Activated T-cell treated with anti-CD3 and anti-CD28 coated beads, Interleukin-2, amount 50 U/mL, for 48 hours (primary cell): ENCODE results near the gene ELMO3.

ENCODE experiments used
- DNase-seq, 2 experiments: peaks; one replicate each; pipeline ENCODE4 v3.0.0-alpha.2; 2020

ELMO3 gene

DNA sequence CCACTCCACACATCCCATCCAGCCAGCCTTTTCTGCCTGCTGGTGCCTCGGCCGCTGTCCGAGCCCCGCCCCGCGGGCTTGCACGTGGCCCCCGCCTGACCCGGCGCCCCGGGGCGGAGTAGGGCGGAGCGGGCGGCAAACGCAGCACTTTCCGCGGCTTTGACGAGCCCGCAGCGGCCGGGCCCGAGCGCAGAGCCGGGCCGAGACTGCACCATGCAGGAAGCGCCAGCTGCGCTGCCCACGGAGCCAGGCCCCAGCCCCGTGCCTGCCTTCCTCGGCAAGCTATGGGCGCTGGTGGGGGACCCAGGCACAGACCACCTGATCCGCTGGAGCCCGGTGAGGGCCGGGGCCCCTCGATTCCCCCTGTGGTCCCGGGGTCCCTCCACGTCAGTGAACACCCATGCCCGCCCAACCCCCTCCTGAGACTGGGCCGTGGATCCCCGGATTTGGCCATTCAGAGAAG is 34.3 kb upstream of the ELMO3 start, which contains the start of gene HSF4:
Gene HSF4 (plus strand): TSS at position 147 of the 463 bp plus-strand sequence. CDS start 67 bp downstream, at position 214.
- DNase-seq = no peak

DNA sequence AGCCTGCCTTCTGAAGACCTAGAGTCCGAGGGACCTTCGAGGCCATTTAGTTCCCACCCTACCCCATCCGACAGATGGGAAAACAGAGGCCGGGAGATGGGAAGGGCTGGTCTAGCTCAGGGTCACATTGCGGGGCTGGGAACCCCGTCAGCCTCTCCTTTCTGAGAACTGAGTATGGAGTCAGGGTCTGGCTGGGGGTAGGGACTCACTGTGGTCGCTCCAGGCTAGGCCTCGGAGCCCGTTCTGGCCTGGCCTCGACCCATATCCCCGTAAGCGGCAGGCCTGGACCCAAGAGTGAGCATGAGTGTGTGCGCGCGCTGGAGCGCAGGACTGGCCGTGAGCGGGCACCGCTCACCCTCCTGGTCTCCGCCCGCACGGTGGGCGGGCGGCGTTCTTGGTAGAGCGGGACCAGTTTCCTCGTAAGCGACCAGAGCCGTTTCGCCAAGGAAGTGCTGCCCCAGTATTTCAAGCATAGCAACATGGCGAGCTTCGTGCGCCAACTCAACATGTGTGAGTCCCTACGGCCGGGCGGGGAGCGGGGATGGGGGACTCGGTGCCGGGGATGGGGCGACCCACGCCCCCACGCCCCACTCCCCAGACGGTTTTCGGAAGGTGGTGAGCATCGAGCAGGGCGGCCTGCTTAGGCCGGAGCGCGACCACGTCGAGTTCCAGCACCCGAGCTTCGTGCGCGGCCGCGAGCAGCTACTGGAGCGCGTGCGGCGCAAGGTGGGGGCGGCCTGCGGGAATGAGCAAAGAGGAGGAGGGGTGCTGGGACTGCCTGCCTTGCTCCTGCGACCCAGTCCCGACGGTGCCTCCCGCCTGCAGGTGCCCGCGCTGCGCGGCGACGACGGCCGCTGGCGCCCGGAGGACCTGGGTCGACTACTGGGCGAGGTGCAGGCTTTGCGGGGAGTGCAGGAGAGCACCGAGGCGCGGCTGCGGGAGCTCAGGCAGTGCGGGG is 33.5 kb upstream of the ELMO3 start:
- no peak for DNase-seq

DNA sequence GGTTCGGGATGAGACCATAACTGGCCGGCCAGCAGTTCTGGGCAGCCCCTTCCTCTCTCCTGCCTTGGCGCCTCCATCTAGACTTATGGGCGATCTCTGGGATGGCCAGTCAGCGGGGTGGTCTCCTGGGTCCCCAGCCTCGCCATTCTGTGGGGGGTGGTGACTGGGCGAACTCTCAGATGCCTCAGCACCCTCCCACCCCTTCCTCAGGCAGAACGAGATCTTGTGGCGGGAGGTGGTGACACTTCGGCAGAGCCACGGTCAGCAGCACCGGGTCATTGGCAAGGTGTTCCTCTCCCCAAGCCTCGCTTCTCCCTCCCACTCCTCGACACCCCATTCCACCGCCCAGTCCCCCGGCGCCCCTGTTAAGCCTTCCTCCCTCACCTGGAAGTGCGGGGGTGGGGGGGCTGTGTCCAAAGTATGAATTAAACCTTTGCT is 32.8 kb upstream of the ELMO3 start:
- DNase-seq = no peak

- DNase-seq = no peak
Observed at GRCh38 chr16:67166598-67167168, 32.2 kb upstream of the ELMO3 start.

GRCh38 chr16:67167588-67167987 is 31.3 kb upstream of the ELMO3 start:
- DNase-seq = no peak

DNA sequence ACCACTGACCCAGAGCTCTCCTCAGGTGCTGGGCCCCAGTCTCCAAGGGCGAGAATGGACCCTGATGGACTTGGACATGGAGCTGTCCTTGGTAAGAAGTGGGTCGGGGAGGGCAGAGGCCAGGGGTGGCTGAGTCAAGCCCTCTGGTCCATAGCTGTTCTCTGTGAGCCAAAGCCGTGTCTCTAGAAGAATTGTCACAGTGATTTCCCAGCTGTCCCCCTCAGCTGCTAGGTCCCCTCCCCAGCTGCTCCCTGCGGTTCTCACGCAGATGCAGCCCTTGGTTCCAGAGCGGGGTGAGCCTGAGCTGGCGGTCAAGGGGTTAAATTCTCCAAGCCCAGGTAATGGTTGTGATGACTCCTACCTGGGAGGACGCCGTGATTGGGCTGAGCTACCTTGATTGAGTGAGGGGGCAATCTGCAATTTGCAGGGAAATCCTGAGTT is 29.9 kb upstream of the ELMO3 start:
- no peak for DNase-seq

GRCh38 chr16:67169642-67170167 is 29.2 kb upstream of the ELMO3 start:
- peak; percentile 64 to 66 for DNase-seq

DNA sequence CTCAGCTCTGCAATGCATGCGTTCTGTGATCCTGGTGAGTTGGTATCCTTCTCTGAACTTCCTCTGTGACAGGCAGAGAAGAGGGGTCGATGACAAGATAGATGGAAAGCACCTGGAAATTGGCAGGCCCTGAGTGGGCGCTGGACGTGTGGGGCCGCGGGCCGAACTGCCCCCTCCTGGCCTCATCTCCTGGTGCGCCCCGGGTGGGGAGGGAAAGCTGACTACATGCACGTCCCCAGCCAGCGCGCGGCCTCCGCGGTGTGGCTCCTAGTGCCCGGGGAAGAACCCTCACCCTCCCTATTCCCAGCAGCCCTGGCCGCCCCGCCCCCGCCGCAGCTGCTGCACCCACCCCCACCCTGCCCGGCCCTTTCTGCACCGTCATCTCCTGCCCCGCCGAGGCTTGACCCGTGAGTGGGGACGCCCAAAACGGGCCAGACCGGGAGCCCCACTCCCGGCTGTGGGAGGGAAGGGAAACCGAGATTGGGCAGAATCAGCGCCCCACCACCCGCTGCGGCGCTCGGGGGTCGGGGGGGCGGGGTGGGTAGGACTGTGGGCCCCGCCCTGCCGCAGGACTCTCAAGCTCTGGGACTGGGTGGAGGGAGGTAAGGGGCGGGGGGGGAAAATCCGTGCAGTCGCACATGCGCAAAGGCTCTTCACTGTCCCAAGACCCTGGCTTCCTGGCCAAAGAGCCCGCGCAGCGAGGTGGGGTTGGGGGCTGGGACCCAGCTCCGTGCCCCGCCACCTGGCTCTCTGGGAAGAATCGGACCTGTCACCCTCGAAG is 28.6 kb upstream of the ELMO3 start, which contains the start of gene NOL3:
Gene NOL3 (plus strand): TSS at position 371 of the 781 bp plus-strand sequence.
- DNase-seq = peak; percentile 71 to 80

- no peak for DNase-seq
Observed at GRCh38 chr16:67170949-67171649, 27.8 kb upstream of the ELMO3 start.

GRCh38 chr16:67173323-67173722 is 25.6 kb upstream of the ELMO3 start:
- DNase-seq = no peak

DNA sequence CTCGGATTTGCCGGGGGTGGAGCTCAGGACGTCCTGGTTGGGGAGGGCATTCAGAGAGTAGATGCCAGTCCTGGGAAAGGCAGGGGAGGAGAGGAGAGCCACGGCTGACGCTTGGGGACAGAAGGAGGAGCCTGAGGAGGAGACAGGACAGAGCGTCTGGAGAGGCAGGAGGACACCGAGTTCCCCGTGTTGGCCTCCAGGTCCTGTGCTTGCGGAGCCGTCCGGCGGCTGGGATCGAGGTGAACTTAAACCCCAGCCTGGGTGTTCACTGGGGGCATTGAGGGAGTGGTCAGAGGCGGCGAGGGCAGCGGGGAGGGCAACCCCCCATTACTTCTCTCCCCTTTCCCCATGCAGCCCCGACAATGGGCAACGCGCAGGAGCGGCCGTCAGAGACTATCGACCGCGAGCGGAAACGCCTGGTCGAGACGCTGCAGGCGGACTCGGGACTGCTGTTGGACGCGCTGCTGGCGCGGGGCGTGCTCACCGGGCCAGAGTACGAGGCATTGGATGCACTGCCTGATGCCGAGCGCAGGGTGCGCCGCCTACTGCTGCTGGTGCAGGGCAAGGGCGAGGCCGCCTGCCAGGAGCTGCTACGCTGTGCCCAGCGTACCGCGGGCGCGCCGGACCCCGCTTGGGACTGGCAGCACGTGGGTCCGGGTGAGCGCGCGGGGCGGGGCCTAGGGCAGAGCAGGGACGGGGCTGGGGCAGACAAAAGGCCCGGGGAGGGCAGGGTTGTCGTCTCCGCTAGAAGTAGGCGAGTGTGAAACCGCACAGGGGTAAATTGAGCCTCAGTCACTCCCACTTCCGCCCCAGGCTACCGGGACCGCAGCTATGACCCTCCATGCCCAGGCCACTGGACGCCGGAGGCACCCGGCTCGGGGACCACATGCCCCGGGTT is 24.9 kb upstream of the ELMO3 start:
- peak; percentile 74 to 78 for DNase-seq

DNA sequence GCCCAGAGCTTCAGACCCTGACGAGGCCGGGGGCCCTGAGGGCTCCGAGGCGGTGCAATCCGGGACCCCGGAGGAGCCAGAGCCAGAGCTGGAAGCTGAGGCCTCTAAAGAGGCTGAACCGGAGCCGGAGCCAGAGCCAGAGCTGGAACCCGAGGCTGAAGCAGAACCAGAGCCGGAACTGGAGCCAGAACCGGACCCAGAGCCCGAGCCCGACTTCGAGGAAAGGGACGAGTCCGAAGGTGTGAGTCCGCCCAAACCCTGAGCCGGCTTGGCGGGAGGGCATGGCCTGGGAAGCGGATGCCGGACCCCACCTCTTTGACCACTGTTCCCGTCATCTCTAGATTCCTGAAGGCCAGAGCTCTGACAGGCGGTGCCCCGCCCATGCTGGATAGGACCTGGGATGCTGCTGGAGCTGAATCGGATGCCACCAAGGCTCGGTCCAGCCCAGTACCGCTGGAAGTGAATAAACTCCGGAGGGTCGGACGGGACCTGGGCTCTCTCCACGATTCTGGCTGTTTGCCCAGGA is 24.2 kb upstream of the ELMO3 start:
- no peak for DNase-seq

DNA sequence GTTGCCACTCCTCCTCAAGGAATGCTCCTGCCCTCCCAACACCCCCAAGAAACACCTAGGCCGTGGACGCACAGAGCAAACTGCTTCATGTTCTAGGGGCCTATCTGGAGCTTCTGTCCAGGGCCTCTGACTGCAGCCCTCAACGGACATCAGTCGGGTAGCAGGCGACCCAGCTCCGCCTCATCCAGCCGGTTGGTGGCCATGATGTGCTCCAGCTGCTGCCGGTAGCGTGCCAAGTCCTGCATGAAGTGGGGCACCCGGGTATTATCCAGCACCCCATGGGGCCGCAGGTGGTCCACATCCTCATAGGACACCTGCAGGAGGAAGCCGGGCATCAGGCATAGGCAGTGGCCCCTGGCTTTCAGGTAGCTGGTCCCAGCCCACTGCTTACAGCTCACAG is 22.3 kb upstream of the ELMO3 start:
- no peak for DNase-seq

DNA sequence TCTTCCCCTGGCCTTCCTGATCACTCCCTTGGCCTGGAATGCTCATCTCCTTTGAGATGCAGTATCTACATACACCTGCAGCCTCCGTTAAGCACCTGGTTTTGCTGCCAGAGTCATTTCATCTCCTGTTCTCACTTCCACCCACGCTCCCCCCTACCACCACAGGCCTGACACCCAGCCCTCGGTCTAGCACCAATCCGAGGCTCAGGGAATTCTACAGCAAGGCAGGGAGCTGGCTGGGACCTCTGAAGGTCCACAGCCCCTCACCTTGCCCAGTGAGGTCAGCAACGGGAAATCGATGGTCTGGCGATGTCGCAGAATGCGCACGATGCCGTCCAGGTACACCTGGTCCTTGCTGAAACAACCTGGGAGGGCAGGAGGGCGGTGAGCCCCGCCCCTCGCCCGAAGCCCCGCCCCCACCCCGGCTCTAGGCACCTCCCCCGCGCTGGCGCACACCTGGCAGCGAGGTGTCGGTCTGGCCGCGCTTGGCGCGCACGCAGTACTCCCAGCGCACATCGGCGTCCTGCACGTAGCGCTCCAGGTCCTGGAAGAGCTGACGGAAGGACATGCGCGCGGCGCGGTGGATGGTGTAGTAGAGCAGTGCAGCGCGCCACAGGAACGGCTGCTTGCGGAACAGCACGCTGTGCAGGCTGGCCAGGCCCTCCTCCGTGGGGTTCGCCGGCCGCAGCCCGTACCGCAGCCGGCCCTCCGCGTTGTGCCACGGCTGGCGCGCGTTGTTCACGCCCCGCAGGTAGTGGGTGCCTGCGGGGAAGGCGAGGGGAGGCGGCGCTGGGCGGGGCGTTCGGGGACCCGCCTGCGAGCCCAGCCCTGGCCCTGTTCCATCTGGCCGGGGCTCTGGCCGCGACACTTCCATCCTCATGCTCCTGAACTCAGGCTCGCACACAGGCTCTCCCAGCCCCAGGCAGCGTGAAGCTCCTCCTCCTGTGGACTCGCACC is 20.9 kb upstream of the ELMO3 start:
- peak; percentile 53 to 69 for DNase-seq

DNA sequence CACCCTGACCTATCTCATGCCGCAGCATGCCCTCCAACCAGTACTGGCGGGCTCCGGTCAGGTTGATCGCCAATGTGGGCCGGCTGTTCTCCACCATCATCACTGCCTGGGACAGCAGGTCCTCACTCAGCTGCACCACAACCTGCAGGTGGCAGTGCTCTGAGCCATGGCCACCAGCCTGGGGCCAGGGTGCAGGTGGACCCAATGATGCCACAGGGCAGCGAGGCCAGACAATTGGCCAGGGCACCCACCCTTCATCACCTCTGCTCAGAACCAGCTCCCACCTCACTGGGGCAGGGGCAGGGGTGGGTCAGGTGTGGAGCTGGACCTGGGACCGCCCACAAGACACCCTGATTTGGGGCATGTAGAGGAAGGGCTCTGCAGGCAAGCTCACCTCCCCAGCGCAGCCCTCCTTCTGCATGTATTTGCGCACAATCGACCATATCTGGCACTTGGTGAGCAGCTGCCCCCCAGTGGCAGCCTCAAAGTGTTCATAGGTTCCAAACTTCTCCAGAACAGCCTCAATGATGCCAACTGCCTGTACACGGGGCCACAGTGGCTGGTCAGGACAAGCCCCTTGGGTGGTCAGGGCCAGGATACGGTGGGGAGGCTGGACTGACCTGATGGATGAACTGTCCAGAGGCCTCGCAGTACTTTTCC is 19.4 kb upstream of the ELMO3 start:
- DNase-seq = no peak

DNA sequence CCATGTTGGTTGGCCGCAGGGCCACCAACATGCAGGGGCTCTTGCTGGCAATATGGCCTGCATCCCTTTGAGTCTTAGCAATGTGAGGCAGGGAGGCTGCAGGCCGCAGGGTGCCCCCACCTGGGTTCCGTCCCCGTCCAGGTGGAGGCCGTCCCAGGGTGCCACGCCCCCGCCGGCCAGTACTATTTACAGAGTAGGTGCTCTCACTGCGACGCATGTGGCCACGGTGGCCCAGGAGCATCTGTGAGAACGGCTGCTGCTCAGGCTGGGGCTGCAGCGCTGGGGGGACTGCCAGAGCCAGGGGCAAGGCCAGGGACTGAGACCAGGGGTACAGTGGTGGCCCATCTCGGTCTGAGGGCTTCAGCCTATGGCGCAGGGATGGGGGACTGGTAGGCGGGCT is 18.8 kb upstream of the ELMO3 start:
- no peak for DNase-seq

DNA sequence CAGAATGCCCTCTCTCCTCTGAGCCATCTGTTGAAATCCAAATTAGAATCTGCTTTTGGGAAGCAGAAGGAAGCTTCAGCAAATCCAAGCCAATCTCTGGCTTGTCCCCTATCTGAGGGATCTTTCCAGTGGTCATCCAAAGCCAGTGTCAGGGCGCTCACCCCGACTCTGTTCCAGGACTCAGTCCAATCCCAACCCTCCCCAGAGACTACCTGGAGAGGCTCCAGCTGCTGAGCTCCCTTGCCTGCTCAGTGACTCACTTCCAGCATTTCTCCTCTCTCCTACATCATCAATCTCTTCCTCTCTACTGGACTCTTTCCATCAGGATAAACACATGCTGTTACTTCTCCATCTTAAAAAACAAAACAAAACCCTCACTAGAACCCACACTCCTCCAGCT is 17.6 kb upstream of the ELMO3 start:
- no peak for DNase-seq

DNA sequence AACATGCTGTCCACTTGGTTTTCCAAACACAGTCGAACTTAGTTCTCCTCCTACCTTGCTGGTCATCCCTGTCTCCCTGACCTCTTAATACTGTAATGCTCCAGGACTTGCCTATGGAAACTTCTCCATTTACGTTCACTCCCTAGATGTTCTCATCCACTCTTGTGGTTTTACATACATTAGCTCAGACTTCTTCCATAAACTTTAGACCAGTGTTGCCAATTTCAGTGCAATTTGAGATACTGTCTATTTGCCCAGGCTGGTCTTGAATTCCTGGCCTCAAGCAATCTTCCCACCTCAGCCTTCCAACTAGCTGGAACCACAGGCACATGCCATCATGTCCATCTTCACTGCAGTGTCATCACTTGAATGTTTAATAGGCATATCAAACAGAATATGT is 16.6 kb upstream of the ELMO3 start:
- no peak for DNase-seq

GRCh38 chr16:67183284-67183626 is 15.7 kb upstream of the ELMO3 start:
- no peak for DNase-seq
